Left lobe of liver (tissue), 2 donors: ENCODE results near the gene ANGPTL2. TPM values are rescaled to one million over a fixed set of nuclear protein-coding genes. Genes with fewer than 3 reads are reported as not detected.

Experiments used
- ATAC-seq: fragments of 200-7000 bp; cut with Tn5 transposase; one replicate; pipeline ENCODE4 v1.9.1; 2020; ENCODE audit warnings: mild to moderate bottlenecking, moderate library complexity
- DNase-seq: peaks from one replicate; pipeline ENCODE4 v3.0.0-alpha.2; 2020; ENCODE audit warnings: low spot score
- total RNA-seq: library from RNA; stranded (reverse); gene quantifications from one replicate; pipeline ENCODE4 v1.2.1, GENCODE V29; 2021
- donor health status: DM: no; HTN: no; CAD: no; lungs with moderate emphysema.
- donor health status: DM: no; HTN: yes; CAD: no.

Gene ANGPTL2
- total RNA-seq, 1 donor from 2014 or later = 2.8 TPM

- peak; percentile 30 for DNase-seq
Observed at GRCh38 chr9:127081250-127082185, 40.9 kb downstream of the ANGPTL2 start.

GRCh38 chr9:127079446-127080140 is 42.8 kb downstream of the ANGPTL2 start:
- DNase-seq (peak; percentile 8), ATAC-seq (no peak)

More at GRCh38 chr9:127081250-127082185, 40.9 kb downstream of the ANGPTL2 start:
- ATAC-seq = no peak

GRCh38 chr9:127078988-127079387 is 43.4 kb downstream of the ANGPTL2 start:
- ATAC-seq = no peak
- DNase-seq = peak; percentile 23

GRCh38 chr9:127078336-127078735 is 44.1 kb downstream of the ANGPTL2 start:
- DNase-seq = no peak
- ATAC-seq = no peak

GRCh38 chr9:127077644-127077946 is 44.8 kb downstream of the ANGPTL2 start:
- DNase-seq (peak; percentile 2), ATAC-seq (no peak)

- no peak for ATAC-seq
- peak; percentile 22 for DNase-seq
Observed at GRCh38 chr9:127076860-127077643, 45.4 kb downstream of the ANGPTL2 start.

- ATAC-seq (no peak), DNase-seq (no peak)
Observed at GRCh38 chr9:127075624-127076372, 46.6 kb downstream of the ANGPTL2 start.

- ATAC-seq (no peak), DNase-seq (peak; percentile 15)
Observed at GRCh38 chr9:127074561-127075548, 47.6 kb downstream of the ANGPTL2 start.

GRCh38 chr9:127067603-127068220 is 54.7 kb downstream of the ANGPTL2 start:
- DNase-seq (no peak), ATAC-seq (no peak)

- ATAC-seq (no peak), DNase-seq (no peak)
Observed at GRCh38 chr9:127066851-127067136, 55.6 kb downstream of the ANGPTL2 start.

- DNase-seq (no peak), ATAC-seq (no peak)
Observed at GRCh38 chr9:127066060-127066850, 56.2 kb downstream of the ANGPTL2 start.

- DNase-seq = no peak
- ATAC-seq = no peak
Observed at GRCh38 chr9:127065592-127065991, 56.8 kb downstream of the ANGPTL2 start.

GRCh38 chr9:127064335-127064734 is 58.1 kb downstream of the ANGPTL2 start:
- DNase-seq = no peak
- no peak for ATAC-seq

GRCh38 chr9:127061411-127061810 is 61.0 kb downstream of the ANGPTL2 start:
- DNase-seq (no peak), ATAC-seq (no peak)

GRCh38 chr9:127059765-127060361 is 62.6 kb downstream of the ANGPTL2 start:
- DNase-seq (no peak), ATAC-seq (no peak)

- ATAC-seq (no peak), DNase-seq (no peak)
Observed at GRCh38 chr9:127059030-127059429, 63.4 kb downstream of the ANGPTL2 start.

- ATAC-seq (no peak), DNase-seq (no peak)
Observed at GRCh38 chr9:127058645-127059021, 63.8 kb downstream of the ANGPTL2 start.
